ENCODE results near the gene RBMS1. TPM values are rescaled to one million over a fixed set of nuclear protein-coding genes. Genes with fewer than 3 reads are reported as not detected.

RBMS1 gene
- total and polyA plus RNA-seq, 2 of the 4 experiments (the other 2 are of a cell fraction): 43.5 to 64.9 TPM

GRCh38 chr2:160478660-160479059 is 14.9 kb downstream of the RBMS1 start:
- H3K23ac ChIP-seq (ENCODE audit: low read depth, low read length): no peak overlapping the region
- TF ChIP-seq BHLHE40 (IDR thresholded peaks at IDR 0.05; ENCODE audit: low read depth, low read length) (no peak), CHD1 (IDR thresholded peaks at IDR 0.05; ENCODE audit: low read depth, low read length) (no peak), MXI1 (IDR thresholded peaks at IDR 0.05; ENCODE audit: borderline replicate concordance, low read depth, low read length) (no peak), POLR2A (IDR thresholded peaks at IDR 0.05; ENCODE audit: low read depth, low read length) (no peak), RCOR1 (IDR thresholded peaks at IDR 0.05; ENCODE audit: insufficient replicate concordance, low read length) (no peak), MAZ (IDR thresholded peaks at IDR 0.05; ENCODE audit: borderline replicate concordance, low read depth, low read length) (no peak), RAD21 (IDR thresholded peaks at IDR 0.05; ENCODE audit: low read length) (no peak), NFE2L2 (IDR thresholded peaks at IDR 0.05; ENCODE audit: low read depth, low read length) (no peak), RFX5 (IDR thresholded peaks at IDR 0.05; ENCODE audit: low read depth, low read length) (no peak), SMC3 (IDR thresholded peaks at IDR 0.05; ENCODE audit: low read depth, low read length) (no peak), FOS (IDR thresholded peaks at IDR 0.05; ENCODE audit: low read depth, low read length) (no peak), CEBPB (IDR thresholded peaks at IDR 0.05; ENCODE audit: low read depth, low read length) (no peak), ELK1 (IDR thresholded peaks at IDR 0.05; ENCODE audit: borderline replicate concordance, low read depth, low read length) (no peak)
- TF ChIP-seq, protein P1, sequence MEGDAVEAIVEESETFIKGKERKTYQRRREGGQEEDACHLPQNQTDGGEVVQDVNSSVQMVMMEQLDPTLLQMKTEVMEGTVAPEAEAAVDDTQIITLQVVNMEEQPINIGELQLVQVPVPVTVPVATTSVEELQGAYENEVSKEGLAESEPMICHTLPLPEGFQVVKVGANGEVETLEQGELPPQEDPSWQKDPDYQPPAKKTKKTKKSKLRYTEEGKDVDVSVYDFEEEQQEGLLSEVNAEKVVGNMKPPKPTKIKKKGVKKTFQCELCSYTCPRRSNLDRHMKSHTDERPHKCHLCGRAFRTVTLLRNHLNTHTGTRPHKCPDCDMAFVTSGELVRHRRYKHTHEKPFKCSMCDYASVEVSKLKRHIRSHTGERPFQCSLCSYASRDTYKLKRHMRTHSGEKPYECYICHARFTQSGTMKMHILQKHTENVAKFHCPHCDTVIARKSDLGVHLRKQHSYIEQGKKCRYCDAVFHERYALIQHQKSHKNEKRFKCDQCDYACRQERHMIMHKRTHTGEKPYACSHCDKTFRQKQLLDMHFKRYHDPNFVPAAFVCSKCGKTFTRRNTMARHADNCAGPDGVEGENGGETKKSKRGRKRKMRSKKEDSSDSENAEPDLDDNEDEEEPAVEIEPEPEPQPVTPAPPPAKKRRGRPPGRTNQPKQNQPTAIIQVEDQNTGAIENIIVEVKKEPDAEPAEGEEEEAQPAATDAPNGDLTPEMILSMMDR (conservative IDR thresholded peaks at IDR 0.05; ENCODE audit: low read depth, low read length): no peak
- H3K56ac ChIP-seq (ENCODE audit: extremely low read depth, insufficient read depth, low read length): no peak overlapping the region
- H3K9ac ChIP-seq (ENCODE audit: low read depth, low read length): no peak overlapping the region
- ChIA-PET POLR2A (ENCODE audit: unreplicated experiment) (no interaction called here), CTCF (no interaction called here)
- peak overlapping the region; percentile 79; the same call in 1 of the 3 replicates for H2BK15ac ChIP-seq (ENCODE audit: low read depth, low read length)
- H3K4me2 ChIP-seq (ENCODE audit: low read depth, low read length): no peak overlapping the region
- H2BK5ac ChIP-seq (ENCODE audit: low read depth, low read length, poor library complexity, severe bottlenecking): no peak overlapping the region
- no peak overlapping the region for H4K8ac ChIP-seq (ENCODE audit: low read depth in 2 of 2, low read length in 2 of 2)
- no peak overlapping the region for H3K27ac ChIP-seq (ENCODE audit: insufficient read depth, low read length)
- H4K91ac ChIP-seq (ENCODE audit: insufficient read depth, low read depth, low read length): no peak overlapping the region
- intact Hi-C loops (cut with micrococcal nuclease) (no loop called here), dilution Hi-C loops (cut with HindIII; ENCODE audit: low sequenced_read_pairs, unreplicated experiment) (no loop called here), in situ Hi-C loops (cut with MboI; ENCODE audit: low sequenced_read_pairs) (no loop called here)
- no peak overlapping the region for H3K4me3 ChIP-seq (ENCODE audit: insufficient read depth, low read depth, low read length)
- H3K4ac ChIP-seq (ENCODE audit: low read depth, low read length): no peak overlapping the region
- H3K9me1 ChIP-seq (ENCODE audit: insufficient read depth, low read length): peaks cover 14% of the 10 kb centered on the region
- BruUV-seq (replicated peaks): no TSS peak
- no peak overlapping the region for H2AK9ac ChIP-seq (replicated peaks; ENCODE audit: low read depth, low read length, poor library complexity)
- no peak for ATAC-seq (ENCODE audit: low read depth)
- H2BK120ac ChIP-seq (ENCODE audit: low read depth, low read length): no peak overlapping the region
- no peaks in the 10 kb centered on the region for H3K9me3 ChIP-seq (ENCODE audit: control insufficient read depth, insufficient read depth, low read length)
- WGBS, 2 experiments (ENCODE audit: extremely low coverage in 2 of 2, insufficient read length in 1 of 2): 100% methylated on average over 3 of the region's 6 CpGs; no CpG with 5 or more reads in 1 of the 2 experiments
- H3K79me1 ChIP-seq (ENCODE audit: low read depth in 1 of 2, low read length in 2 of 2): peaks cover 21 to 61% of the 10 kb centered on the region in 2 experiments
- H2BK20ac ChIP-seq (ENCODE audit: low read depth, low read length): no peak overlapping the region
- H4K20me1 ChIP-seq (ENCODE audit: insufficient read depth, low read length): peaks cover 37% of the 10 kb centered on the region; the same call in 1 of the 2 replicates
- H3K27me3 ChIP-seq (ENCODE audit: control insufficient read depth, insufficient read depth, low read length): no peaks in the 10 kb centered on the region
- H3K4me1 ChIP-seq (ENCODE audit: control insufficient read depth, insufficient read depth, low read length): peaks cover 21% of the 10 kb centered on the region
- H2AFZ ChIP-seq (replicated peaks; ENCODE audit: low read length, poor library complexity): no peak overlapping the region
- H4K5ac ChIP-seq (ENCODE audit: low read depth, low read length): no peak overlapping the region
- H3K18ac ChIP-seq (ENCODE audit: low read depth, low read length): no peak overlapping the region
- DNase-seq: no peak
- peak overlapping the region; percentile 37; the same call in 1 of the 2 replicates for H2AK5ac ChIP-seq (ENCODE audit: low read depth, low read length)
- 0 out of 2 replicates have a peak, but pooled peaks cover 4% of the 10 kb centered on the region for H3K36me3 ChIP-seq (ENCODE audit: control insufficient read depth, insufficient read depth, low read length)
- H3K14ac ChIP-seq (replicated peaks; ENCODE audit: low read depth, low read length): no peak overlapping the region

Data from IMR-90 (cell line).